GM12872 (cell line): Measurements from ENCODE around the gene SMIM32.

Experiments used
- TF ChIP-seq, protein P1 (sequence below): IDR thresholded peaks from 3 replicates; pipeline ENCODE4 v1.5.1; 2011; ENCODE audit warnings: low read depth, mild to moderate bottlenecking, low read length, moderate library complexity; ENCODE audit not compliant: insufficient read depth

SMIM32 gene

DNA sequence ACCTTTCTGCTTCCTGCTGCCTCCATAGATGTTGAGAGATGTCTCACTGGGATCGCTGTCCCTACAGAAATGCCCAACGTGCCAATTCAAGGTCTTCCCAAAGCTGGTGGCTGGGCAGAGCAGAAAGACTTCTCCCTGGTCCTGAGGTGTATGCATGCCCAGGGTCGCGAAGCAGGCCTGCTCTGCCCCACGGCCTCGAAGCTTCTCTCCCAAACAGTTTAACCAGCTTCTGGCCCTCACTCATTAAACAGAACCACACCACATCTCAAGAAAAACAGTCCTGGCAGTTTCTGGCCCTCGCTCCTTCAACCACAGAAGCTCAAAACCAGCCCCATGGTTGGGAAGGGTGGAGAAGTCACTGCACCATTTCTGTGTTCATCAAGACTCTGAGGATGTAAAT is 14.7 kb upstream of the SMIM32 start:
- TF ChIP-seq, protein P1, sequence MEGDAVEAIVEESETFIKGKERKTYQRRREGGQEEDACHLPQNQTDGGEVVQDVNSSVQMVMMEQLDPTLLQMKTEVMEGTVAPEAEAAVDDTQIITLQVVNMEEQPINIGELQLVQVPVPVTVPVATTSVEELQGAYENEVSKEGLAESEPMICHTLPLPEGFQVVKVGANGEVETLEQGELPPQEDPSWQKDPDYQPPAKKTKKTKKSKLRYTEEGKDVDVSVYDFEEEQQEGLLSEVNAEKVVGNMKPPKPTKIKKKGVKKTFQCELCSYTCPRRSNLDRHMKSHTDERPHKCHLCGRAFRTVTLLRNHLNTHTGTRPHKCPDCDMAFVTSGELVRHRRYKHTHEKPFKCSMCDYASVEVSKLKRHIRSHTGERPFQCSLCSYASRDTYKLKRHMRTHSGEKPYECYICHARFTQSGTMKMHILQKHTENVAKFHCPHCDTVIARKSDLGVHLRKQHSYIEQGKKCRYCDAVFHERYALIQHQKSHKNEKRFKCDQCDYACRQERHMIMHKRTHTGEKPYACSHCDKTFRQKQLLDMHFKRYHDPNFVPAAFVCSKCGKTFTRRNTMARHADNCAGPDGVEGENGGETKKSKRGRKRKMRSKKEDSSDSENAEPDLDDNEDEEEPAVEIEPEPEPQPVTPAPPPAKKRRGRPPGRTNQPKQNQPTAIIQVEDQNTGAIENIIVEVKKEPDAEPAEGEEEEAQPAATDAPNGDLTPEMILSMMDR, result no peak

DNA sequence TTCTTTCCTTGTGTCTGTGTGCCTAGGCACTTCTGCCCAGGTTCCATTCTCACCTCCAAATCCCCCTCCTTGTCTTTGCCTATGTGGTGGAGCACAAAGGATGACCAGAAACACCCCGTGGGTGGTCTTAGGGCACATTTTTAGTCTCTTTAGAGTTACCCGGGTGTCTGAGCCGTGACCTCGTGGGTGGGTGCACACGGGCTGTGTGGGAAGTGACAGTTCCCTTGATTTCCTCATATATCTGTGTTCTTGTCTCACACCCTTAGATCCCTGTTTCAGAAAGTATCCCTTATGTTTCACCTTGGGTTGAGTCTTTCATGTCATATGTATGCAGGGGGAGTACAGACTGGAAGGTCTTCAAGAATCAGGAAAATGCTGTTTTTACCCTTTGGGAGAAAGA is 13.4 kb upstream of the SMIM32 start:
- TF ChIP-seq, protein P1, result no peak

DNA sequence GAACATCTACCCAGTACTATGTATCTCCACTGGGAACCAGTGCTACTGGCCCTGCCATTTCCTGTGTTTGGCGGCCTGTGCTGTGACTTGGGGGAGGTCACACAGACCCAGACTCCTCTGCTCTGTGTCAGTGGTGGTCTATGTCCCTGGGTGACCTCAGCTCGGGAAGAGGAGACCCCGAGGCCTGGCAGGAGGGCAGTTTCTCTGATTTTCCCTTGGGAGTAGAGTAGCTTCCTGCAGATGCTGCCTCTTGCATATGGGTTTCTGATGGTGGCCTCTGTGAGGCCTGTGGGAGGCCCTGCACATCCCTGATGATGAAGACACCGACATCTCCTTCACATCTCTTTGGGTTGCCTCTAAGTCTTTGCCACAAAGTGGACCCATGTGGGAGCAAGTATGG is 13.0 kb upstream of the SMIM32 start:
- TF ChIP-seq, protein P1, result no peak

DNA sequence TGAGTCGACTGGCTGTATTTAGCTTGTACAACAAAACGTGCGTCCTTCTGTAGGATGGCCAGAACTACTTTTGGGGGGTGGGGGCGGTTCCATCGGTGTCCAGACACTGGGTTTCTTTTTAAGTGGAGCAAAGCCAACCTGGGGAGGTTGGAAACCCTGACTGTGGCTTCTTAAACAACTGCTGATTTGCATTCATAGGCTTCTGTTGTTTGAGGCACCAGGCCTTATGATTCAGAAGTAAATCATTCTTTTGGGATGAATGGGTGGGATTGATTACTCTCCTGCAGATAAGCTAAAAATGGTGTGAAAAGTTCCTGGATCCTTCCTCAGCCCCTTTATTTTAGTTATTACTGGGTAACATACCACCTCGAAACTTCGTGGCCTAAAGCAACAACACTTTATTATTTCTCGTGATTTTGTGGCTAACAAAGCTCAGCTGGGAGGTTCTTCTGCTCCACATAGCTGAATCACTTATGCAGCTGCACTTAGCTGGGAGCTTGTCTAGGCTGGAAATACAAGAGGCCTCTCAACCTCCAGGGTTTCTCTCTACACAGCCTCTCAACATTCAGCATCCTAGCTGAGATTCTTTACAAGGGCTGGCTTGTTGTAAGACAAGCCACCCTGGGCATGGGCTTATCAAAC is 12.2 kb upstream of the SMIM32 start:
- TF ChIP-seq, protein P1, result no peak

DNA sequence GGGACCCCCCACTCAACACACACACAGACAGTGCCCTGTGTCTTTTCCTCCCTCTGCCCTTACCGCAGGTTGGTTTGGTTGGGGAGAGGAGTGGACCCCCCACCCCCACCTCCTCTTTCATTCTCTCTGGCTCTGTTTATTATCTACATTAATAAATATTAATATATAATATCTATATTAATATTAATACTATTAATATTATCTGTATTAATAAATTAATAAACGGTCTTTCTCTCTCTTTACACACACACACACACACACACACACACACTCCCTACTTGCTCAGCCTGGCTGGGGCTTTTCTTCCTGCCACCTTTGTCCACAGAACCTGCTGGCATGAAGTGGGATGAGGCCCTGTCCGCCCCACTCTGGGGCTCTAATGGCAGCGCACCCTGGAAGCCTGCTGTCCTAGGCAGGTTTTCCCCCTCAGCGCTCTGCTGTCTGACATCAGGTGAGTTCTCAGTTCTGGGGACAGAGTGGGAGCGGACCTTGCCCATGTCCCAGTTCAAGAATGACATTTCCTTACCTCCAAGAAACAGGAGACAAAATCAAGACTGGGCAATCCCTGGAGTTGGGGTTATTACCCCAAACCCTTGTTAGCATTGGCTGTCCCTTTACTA is 10.5 kb upstream of the SMIM32 start:
- TF ChIP-seq, protein P1, result no peak

DNA sequence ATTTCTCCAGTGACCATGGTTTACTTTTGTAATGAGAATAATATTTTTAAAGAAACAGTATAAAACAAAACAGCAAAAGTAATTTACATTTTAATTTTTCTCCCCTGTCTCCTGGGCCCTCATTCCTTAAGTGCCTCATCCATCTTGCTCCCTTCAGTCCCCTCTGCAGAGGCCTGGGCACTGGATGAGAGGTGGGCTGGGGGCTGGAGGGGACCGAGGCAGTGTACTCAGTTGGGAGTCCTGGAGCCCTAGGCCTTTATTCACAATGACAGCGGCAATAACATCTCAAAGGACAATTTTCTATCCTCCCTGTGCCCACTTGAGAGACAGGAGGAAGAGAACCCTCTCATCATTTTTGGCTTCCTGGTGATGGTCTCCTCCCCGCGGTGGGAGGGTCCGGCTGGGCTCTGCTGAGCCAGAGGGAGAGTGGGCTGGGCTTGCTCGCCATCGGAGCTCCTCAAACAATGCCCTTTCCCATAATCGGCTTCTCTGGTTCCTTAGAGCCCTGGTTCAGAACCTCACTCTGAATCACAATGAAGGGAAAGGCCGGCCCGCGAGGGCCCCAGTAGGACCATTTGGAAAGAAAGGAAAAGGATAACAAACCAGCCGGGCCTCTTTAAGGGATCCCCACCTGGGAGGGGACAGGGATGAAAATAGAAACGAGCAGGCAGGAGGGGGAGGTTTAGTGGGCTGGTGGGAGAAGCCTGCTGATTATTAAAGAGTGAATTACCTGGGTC is 9.7 kb upstream of the SMIM32 start:
- TF ChIP-seq, protein P1, result no peak

DNA sequence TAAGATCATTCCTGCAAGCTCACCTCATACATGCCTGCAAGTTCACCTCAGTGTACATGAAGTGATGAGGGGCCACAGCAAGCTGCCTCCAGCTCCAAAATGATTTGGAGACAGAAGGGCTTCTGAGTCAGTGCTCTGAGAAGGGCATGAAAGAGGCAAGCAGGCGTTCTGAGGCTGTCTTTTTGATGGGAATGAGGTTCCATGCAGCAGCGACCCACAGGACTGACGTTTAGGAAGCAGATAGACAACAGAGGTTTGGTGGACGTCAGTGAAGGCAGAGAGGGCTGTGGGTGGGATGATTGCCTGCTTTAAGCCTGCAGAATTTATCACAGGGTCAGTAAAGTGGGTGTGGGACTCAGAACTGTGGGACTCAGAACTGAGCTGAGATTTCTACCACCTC is 8.9 kb upstream of the SMIM32 start:
- TF ChIP-seq, protein P1, result no peak
